ENCODE measurements around the gene NRCAM. TPM values are rescaled to one million over a fixed set of nuclear protein-coding genes. Genes with fewer than 3 reads are reported as not detected.

NRCAM gene
- total and polyA plus RNA-seq, 10 of the 15 experiments (the other 5 are each of a cell fraction or from before 2014, with no cell fraction given), result 0.30 to 2.0 (median 1.0) TPM

DNA sequence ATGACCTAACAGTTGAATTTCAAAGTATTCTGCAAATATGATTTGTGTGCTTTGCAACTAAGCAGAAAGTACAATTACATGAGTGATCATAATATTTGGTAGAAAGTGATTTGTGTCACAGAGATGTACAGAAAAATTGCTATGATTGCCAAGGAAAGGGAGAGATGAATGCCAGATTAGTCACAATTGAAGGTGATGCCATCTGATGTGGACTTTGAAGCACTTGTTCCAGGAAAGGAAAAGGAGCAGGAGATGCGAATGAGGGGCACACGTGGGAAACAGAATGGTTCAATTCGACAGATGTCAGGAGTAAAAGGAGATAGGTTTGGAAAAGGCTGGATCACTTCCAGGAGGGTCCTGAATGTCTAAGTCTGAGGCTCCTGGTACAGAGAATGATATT is 173.0 kb downstream of the NRCAM start:
- Histone ChIP-seq H3K4me3 (no peak overlapping the region), H3K27ac (ENCODE audit: control insufficient read depth, insufficient read depth) (no peak overlapping the region), H3K36me3 (ENCODE audit: control insufficient read depth in 2 of 2, insufficient read depth in 2 of 2, low read length in 1 of 2) (no peaks in the 10 kb centered on the region), H4K20me1 (ENCODE audit: control insufficient read depth, insufficient read depth) (no peaks in the 10 kb centered on the region), H3K4me2 (ENCODE audit: control insufficient read depth, insufficient read depth) (no peak overlapping the region), H3K9ac (ENCODE audit: control insufficient read depth, insufficient read depth, low read length) (no peak overlapping the region), H3K27me3 (replicated peaks in 1 of 2; ENCODE audit: control insufficient read depth in 2 of 2, insufficient read depth in 2 of 2, low read length in 1 of 2) (peaks cover 2 to 5% of the 10 kb centered on the region in 2 experiments; a peak in 3 of 4 replicates), H2AFZ (ENCODE audit: control insufficient read depth, low read depth, low read length) (no peak overlapping the region), H3K79me2 (ENCODE audit: control insufficient read depth, insufficient read depth, low read length) (no peaks in the 10 kb centered on the region), H3K9me3 (replicated peaks; ENCODE audit: control insufficient read depth, insufficient read depth, low read length) (no peaks in the 10 kb centered on the region; the same call in 2 of the 3 replicates), H3K4me1 (ENCODE audit: control insufficient read depth, insufficient read depth, low read length) (no peaks in the 10 kb centered on the region)
- ATAC-seq, result no peak
- no peak for DNase-seq (ENCODE audit: low read depth, low spot score)
- SMC1A ChIA-PET (ENCODE audit: uncharacterized antibody, unreplicated experiment), result interaction anchor here (0.9 to 4.4 kb wide), 2 partner anchors 9 to 13 kb away, joined by 3 to 21 read pairs; no protein-coding TSS in a partner anchor
- no peak for FAIRE-seq
- no peak for TF ChIP-seq RB1 (IDR thresholded peaks at IDR 0.05; ENCODE audit: borderline replicate concordance)
- TF ChIP-seq, protein P1, sequence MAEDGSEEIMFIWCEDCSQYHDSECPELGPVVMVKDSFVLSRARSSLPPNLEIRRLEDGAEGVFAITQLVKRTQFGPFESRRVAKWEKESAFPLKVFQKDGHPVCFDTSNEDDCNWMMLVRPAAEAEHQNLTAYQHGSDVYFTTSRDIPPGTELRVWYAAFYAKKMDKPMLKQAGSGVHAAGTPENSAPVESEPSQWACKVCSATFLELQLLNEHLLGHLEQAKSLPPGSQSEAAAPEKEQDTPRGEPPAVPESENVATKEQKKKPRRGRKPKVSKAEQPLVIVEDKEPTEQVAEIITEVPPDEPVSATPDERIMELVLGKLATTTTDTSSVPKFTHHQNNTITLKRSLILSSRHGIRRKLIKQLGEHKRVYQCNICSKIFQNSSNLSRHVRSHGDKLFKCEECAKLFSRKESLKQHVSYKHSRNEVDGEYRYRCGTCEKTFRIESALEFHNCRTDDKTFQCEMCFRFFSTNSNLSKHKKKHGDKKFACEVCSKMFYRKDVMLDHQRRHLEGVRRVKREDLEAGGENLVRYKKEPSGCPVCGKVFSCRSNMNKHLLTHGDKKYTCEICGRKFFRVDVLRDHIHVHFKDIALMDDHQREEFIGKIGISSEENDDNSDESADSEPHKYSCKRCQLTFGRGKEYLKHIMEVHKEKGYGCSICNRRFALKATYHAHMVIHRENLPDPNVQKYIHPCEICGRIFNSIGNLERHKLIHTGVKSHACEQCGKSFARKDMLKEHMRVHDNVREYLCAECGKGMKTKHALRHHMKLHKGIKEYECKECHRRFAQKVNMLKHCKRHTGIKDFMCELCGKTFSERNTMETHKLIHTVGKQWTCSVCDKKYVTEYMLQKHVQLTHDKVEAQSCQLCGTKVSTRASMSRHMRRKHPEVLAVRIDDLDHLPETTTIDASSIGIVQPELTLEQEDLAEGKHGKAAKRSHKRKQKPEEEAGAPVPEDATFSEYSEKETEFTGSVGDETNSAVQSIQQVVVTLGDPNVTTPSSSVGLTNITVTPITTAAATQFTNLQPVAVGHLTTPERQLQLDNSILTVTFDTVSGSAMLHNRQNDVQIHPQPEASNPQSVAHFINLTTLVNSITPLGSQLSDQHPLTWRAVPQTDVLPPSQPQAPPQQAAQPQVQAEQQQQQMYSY (CRISPR knock-in tag; IDR thresholded peaks at IDR 0.05), result no peak
- no peak for TF ChIP-seq SREBF2 (IDR thresholded peaks at IDR 0.05; ENCODE audit: low read length)
- BruUV-seq (replicated peaks), result no TSS peak
- WGBS (ENCODE audit: insufficient coverage, insufficient replicate concordance, low lambda C conversion rate, missing lambda C conversion rate), result 56% methylated on average over 3 of the region's 3 CpGs
- RAD21 ChIA-PET (ENCODE audit: unreplicated experiment), result interaction anchor here (1.3 kb wide), 1 partner anchor 37 kb away, joined by 3 read pairs; no protein-coding TSS in a partner anchor
- intact Hi-C loops (cut with micrococcal nuclease; ENCODE audit: unreplicated experiment), result no loop called here
- in situ Hi-C loops (cut with MboI), result no loop called here
- POLR2A ChIA-PET, result interaction anchor here (0.6 kb wide), 1 partner anchor 186 kb away, joined by 3 read pairs; no protein-coding TSS in a partner anchor
- CTCF ChIA-PET, result no interaction called here
